Liver (tissue), 9 donors: ENCODE measurements around the gene PTPRN2. TPM values are rescaled to one million over a fixed set of nuclear protein-coding genes. Genes with fewer than 3 reads are reported as not detected.

ENCODE experiments used
- DNase-seq: peaks from one replicate; pipeline ENCODE4 v3.0.0-alpha.2; 2017; ENCODE audit warnings: low spot score
- H3K27ac ChIP-seq, 2 donors: one replicate each; pipeline ENCODE4 v1.7.0; 2013; ENCODE audit warnings: inconsistent platforms in 2 of 2, low read length in 2 of 2, control low read depth in 1 of 2, low read depth in 1 of 2, mild to moderate bottlenecking in 1 of 2
- H3K27me3 ChIP-seq, 4 donors: one replicate each; pipeline versions ENCODE4 v1.6.1 to v1.7.0; 2013; ENCODE audit warnings: low read length in 3 of 4, inconsistent platforms in 1 of 4, mild to moderate bottlenecking in 1 of 4, moderate library complexity in 1 of 4; ENCODE audit not compliant: control insufficient read depth in 4 of 4, insufficient read depth in 4 of 4
- H3K36me3 ChIP-seq, 4 donors: one replicate each; pipeline versions ENCODE4 v1.6.1 to v1.7.0; 2013; ENCODE audit warnings: low read length in 3 of 4, mild to moderate bottlenecking in 3 of 4, low read depth in 1 of 4, moderate library complexity in 1 of 4; ENCODE audit not compliant: control insufficient read depth in 4 of 4, insufficient read depth in 3 of 4
- H3K4me1 ChIP-seq, 4 donors: one replicate each; pipeline versions ENCODE4 v1.6.1 to v1.7.0; 2013; ENCODE audit warnings: low read length in 3 of 4, mild to moderate bottlenecking in 3 of 4, moderate library complexity in 1 of 4; ENCODE audit not compliant: control insufficient read depth in 4 of 4, insufficient read depth in 4 of 4
- H3K4me3 ChIP-seq, 3 donors: one replicate each; pipeline versions ENCODE4 v1.6.1 to v1.7.0; 2013; ENCODE audit warnings: low read length in 3 of 3, control low read depth in 1 of 3, low read depth in 1 of 3, mild to moderate bottlenecking in 1 of 3
- H3K9ac ChIP-seq, 2 donors: one replicate each; pipeline ENCODE4 v1.7.0; 2013; ENCODE audit warnings: low read length in 2 of 2, mild to moderate bottlenecking in 2 of 2, moderate library complexity in 2 of 2, control low read depth in 1 of 2, low read depth in 1 of 2
- H3K9me3 ChIP-seq, 4 donors: one replicate each; pipeline versions ENCODE4 v1.6.1 to v1.7.0; 2013; ENCODE audit warnings: low read length in 3 of 4; ENCODE audit not compliant: control insufficient read depth in 4 of 4
- ATF3 ChIP-seq: IDR thresholded peaks from 2 replicates; pipeline ENCODE4 v1.6.1; 2016; ENCODE audit warnings: antibody characterized with exemption
- EGR1 ChIP-seq, 2 donors: IDR thresholded peaks; 2 replicates each; pipeline ENCODE4 v1.6.1; 2016 to 2018; ENCODE audit warnings: antibody characterized with exemption in 2 of 2, low read depth in 2 of 2
- FOXA1 ChIP-seq: IDR thresholded peaks from 2 replicates; pipeline ENCODE4 v1.6.1; 2016; ENCODE audit warnings: antibody characterized with exemption
- FOXA2 ChIP-seq: IDR thresholded peaks from 2 replicates; pipeline ENCODE4 v1.6.1; 2016; ENCODE audit warnings: antibody characterized with exemption
- GABPA ChIP-seq, 2 donors: IDR thresholded peaks in 1 of 2; conservative IDR thresholded peaks in 1 of 2; 2 replicates each; pipeline ENCODE4 v1.6.1; 2016; ENCODE audit warnings: antibody characterized with exemption in 2 of 2, mild to moderate bottlenecking in 1 of 2, moderate library complexity in 1 of 2
- HNF4A ChIP-seq, 2 donors: conservative IDR thresholded peaks; 2 replicates each; pipeline ENCODE4 v1.6.1; 2016; ENCODE audit warnings: antibody characterized with exemption in 2 of 2, mild to moderate bottlenecking in 2 of 2
- HNF4G ChIP-seq: IDR thresholded peaks from 2 replicates; pipeline ENCODE4 v1.6.1; 2016; ENCODE audit warnings: antibody characterized with exemption
- JUND ChIP-seq, 2 donors: IDR thresholded peaks; 2 replicates each; pipeline ENCODE4 v1.6.1; 2016; ENCODE audit warnings: antibody characterized with exemption in 2 of 2
- NR2F2 ChIP-seq: IDR thresholded peaks from 2 replicates; pipeline ENCODE4 v1.6.1; 2016; ENCODE audit warnings: antibody characterized with exemption
- RAD21 ChIP-seq, 2 donors: IDR thresholded peaks; 2 replicates each; pipeline ENCODE4 v1.6.1; 2016; ENCODE audit warnings: antibody characterized with exemption in 2 of 2, mild to moderate bottlenecking in 2 of 2
- RXRA ChIP-seq, 2 donors: IDR thresholded peaks; 2 replicates each; pipeline ENCODE4 v1.6.1; 2017 to 2018; ENCODE audit warnings: antibody characterized with exemption in 2 of 2, mild to moderate bottlenecking in 1 of 2
- SP1 ChIP-seq: IDR thresholded peaks from 2 replicates; pipeline ENCODE4 v1.6.1; 2018; ENCODE audit warnings: antibody characterized with exemption, mild to moderate bottlenecking
- TAF1 ChIP-seq: conservative IDR thresholded peaks from 2 replicates; pipeline ENCODE4 v1.6.1; 2016; ENCODE audit warnings: antibody characterized with exemption, mild to moderate bottlenecking
- YY1 ChIP-seq: IDR thresholded peaks from 2 replicates; pipeline ENCODE4 v1.6.1; 2016; ENCODE audit warnings: antibody characterized with exemption, mild to moderate bottlenecking
- ZBTB33 ChIP-seq: IDR thresholded peaks from 2 replicates; pipeline ENCODE4 v1.6.1; 2016; ENCODE audit warnings: antibody characterized with exemption
- WGBS: extraction: QIAGEN DNeasy Blood & Tissue Kit; methylation state at CpG from one replicate; pipeline ENCODE4 v1.1.7; 2013; 5-methylcytosine and 5-hydroxymethylcytosine counted together
- polyA plus RNA-seq, 2 donors: library from polyadenylated mRNA; stranded (reverse) in 1 of 2; unstranded in 1 of 2; fragments of 200-250 nt in 1 of 2; fragments of >200 nt in 1 of 2; fragmentation: Nextera tagmentation in 1 of 2; extraction: Ambion mirVana in 1 of 2; gene quantifications; one replicate each; pipeline versions ENCODE4 v1.2.1 to v1.2.3, GENCODE V29; 2013 to 2015
- total RNA-seq, 2 donors: library from RNA; depleted of rRNA; stranded (reverse); fragments of >200 nt; gene quantifications; one replicate each; pipeline ENCODE4 v1.2.3, GENCODE V29; 2014
- TF ChIP-seq, protein P1 (sequence below): IDR thresholded peaks from 2 replicates; pipeline ENCODE4 v1.6.1; 2016; ENCODE audit warnings: antibody characterized with exemption
- TF ChIP-seq, protein P2 (sequence below): IDR thresholded peaks from 2 replicates; pipeline ENCODE4 v1.6.1; 2016; ENCODE audit warnings: antibody characterized with exemption, mild to moderate bottlenecking
- TF ChIP-seq, protein P3 (sequence below): fragments of 150-350 bp; IDR thresholded peaks from 2 replicates; pipeline ENCODE4 v1.5.1; 2017; ENCODE audit warnings: improper control_type of control experiment, low read depth, low read length; ENCODE audit not compliant: missing input control
- donor health status: healthy.
- donor health status: healthy.
- donor health status: healthy.
- donor health status: healthy.
- donor health status: healthy.

PTPRN2 gene
- total and polyA plus RNA-seq, 4 donors = 0.75 to 1.9 (median 1.1) TPM

GRCh38 chr7:157818701-157819454 lies 768.7 kb downstream of the PTPRN2 start:
- Histone ChIP-seq H3K36me3 (no peaks in the 10 kb centered on the region), H3K9me3 (no peaks in the 10 kb centered on the region), H3K4me3 (no peak overlapping the region), H3K27ac (no peak overlapping the region), H3K9ac (no peak overlapping the region), H3K27me3 (no peaks in the 10 kb centered on the region), H3K4me1 (no peaks in the 10 kb centered on the region)
- TF ChIP-seq NR2F2 (no peak), HNF4A (conservative IDR thresholded peaks at IDR 0.05) (no peak), HNF4G (no peak), TAF1 (no peak), FOXA1 (no peak), ZBTB33 (no peak), EGR1 (IDR thresholded peaks at IDR 0.05; ENCODE audit: low read depth in 2 of 2) (no peak), GABPA (IDR thresholded peaks at IDR 0.05 in 1 of 2, conservative IDR thresholded peaks at IDR 0.05 in 1 of 2) (no peak), RAD21 (IDR thresholded peaks at IDR 0.05) (no peak), RXRA (IDR thresholded peaks at IDR 0.05) (no peak), SP1 (no peak), ATF3 (no peak), YY1 (no peak), FOXA2 (no peak), JUND (IDR thresholded peaks at IDR 0.05) (no peak)
- TF ChIP-seq, protein P1, sequence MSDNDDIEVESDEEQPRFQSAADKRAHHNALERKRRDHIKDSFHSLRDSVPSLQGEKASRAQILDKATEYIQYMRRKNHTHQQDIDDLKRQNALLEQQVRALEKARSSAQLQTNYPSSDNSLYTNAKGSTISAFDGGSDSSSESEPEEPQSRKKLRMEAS = no peak
- TF ChIP-seq, protein P2, sequence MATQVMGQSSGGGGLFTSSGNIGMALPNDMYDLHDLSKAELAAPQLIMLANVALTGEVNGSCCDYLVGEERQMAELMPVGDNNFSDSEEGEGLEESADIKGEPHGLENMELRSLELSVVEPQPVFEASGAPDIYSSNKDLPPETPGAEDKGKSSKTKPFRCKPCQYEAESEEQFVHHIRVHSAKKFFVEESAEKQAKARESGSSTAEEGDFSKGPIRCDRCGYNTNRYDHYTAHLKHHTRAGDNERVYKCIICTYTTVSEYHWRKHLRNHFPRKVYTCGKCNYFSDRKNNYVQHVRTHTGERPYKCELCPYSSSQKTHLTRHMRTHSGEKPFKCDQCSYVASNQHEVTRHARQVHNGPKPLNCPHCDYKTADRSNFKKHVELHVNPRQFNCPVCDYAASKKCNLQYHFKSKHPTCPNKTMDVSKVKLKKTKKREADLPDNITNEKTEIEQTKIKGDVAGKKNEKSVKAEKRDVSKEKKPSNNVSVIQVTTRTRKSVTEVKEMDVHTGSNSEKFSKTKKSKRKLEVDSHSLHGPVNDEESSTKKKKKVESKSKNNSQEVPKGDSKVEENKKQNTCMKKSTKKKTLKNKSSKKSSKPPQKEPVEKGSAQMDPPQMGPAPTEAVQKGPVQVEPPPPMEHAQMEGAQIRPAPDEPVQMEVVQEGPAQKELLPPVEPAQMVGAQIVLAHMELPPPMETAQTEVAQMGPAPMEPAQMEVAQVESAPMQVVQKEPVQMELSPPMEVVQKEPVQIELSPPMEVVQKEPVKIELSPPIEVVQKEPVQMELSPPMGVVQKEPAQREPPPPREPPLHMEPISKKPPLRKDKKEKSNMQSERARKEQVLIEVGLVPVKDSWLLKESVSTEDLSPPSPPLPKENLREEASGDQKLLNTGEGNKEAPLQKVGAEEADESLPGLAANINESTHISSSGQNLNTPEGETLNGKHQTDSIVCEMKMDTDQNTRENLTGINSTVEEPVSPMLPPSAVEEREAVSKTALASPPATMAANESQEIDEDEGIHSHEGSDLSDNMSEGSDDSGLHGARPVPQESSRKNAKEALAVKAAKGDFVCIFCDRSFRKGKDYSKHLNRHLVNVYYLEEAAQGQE = no peak
- TF ChIP-seq, protein P3, sequence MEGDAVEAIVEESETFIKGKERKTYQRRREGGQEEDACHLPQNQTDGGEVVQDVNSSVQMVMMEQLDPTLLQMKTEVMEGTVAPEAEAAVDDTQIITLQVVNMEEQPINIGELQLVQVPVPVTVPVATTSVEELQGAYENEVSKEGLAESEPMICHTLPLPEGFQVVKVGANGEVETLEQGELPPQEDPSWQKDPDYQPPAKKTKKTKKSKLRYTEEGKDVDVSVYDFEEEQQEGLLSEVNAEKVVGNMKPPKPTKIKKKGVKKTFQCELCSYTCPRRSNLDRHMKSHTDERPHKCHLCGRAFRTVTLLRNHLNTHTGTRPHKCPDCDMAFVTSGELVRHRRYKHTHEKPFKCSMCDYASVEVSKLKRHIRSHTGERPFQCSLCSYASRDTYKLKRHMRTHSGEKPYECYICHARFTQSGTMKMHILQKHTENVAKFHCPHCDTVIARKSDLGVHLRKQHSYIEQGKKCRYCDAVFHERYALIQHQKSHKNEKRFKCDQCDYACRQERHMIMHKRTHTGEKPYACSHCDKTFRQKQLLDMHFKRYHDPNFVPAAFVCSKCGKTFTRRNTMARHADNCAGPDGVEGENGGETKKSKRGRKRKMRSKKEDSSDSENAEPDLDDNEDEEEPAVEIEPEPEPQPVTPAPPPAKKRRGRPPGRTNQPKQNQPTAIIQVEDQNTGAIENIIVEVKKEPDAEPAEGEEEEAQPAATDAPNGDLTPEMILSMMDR = no peak
- 91% methylated on average over 20 of the region's 20 CpGs for WGBS
- no peak for DNase-seq
